Cardiac muscle cell (in vitro differentiated cells and primary cell): Measurements from ENCODE around the gene MOSMO. TPM values are rescaled to one million over a fixed set of nuclear protein-coding genes. Genes with fewer than 3 reads are reported as not detected.
"Not testable (repeated sequence)": the region's sequence is repeated elsewhere in the genome, so short reads cannot be mapped to it uniquely, and the experiment has no call there.

ENCODE experiments used
- DNase-seq, 2 donors: peaks; one replicate each; pipeline versions ENCODE4 v3.0.0 to v3.0.0-alpha.2; 2010 to 2017; ENCODE audit warnings: low read depth in 1 of 2, low spot score in 1 of 2
- H3K27ac ChIP-seq: fragments of 200-600 bp; sonication (generic); 2 replicates; pipeline ENCODE4 v1.5.1; 2016
- H3K27me3 ChIP-seq: fragments of 200-600 bp; sonication (generic); 2 replicates; pipeline ENCODE4 v1.6.0; 2016; ENCODE audit warnings: control low read depth
- H3K36me3 ChIP-seq: fragments of 200-600 bp; sonication (generic); 2 replicates; pipeline ENCODE4 v1.5.1; 2016; ENCODE audit warnings: control low read depth
- H3K4me1 ChIP-seq: fragments of 200-600 bp; sonication (generic); 2 replicates; pipeline ENCODE4 v1.8.1; 2017; ENCODE audit warnings: low read depth, mild to moderate bottlenecking, mixed run types
- H3K4me3 ChIP-seq: fragments of 200-600 bp; sonication (generic); 2 replicates; pipeline ENCODE4 v1.5.1; 2016; ENCODE audit warnings: mild to moderate bottlenecking
- H3K9me3 ChIP-seq: fragments of 200-600 bp; sonication (generic); 2 replicates; pipeline ENCODE4 v1.5.1; 2017; ENCODE audit warnings: low read depth, mild to moderate bottlenecking, control low read depth
- CTCF ChIP-seq: IDR thresholded peaks from 2 replicates; pipeline ENCODE4 v1.5.1; 2012; ENCODE audit warnings: low read depth, mild to moderate bottlenecking, low read length
- polyA plus RNA-seq: library from polyadenylated mRNA; unstranded; fragments of >200 nt; fragmentation: Nextera tagmentation; extraction: Ambion mirVana; gene quantifications from 2 replicates; pipeline ENCODE4 v1.2.1, GENCODE V29; 2016
- total RNA-seq: library from RNA; depleted of rRNA; stranded (reverse); fragments of >200 nt; gene quantifications from 2 replicates; pipeline ENCODE4 v1.2.3, GENCODE V29; 2016

The MOSMO gene
- total and polyA plus RNA-seq, 2 experiments from 2014 or later = 7.0 to 14.7 TPM

GRCh38 chr16:22123146-22123545 lies 115.2 kb downstream of the MOSMO start:
- H3K36me3 ChIP-seq = no peaks in the 10 kb centered on the region
- no peak overlapping the region for H3K4me3 ChIP-seq
- no peak for TF ChIP-seq CTCF
- H3K9me3 ChIP-seq = no peaks in the 10 kb centered on the region
- no peaks in the 10 kb centered on the region for H3K4me1 ChIP-seq
- DNase-seq = no peak
- no peaks in the 10 kb centered on the region for H3K27me3 ChIP-seq
- no peak overlapping the region for H3K27ac ChIP-seq

GRCh38 chr16:22123759-22124490 lies 116.0 kb downstream of the MOSMO start:
- Histone ChIP-seq H3K27ac (no peak overlapping the region), H3K4me1 (no peaks in the 10 kb centered on the region), H3K27me3 (no peaks in the 10 kb centered on the region), H3K9me3 (no peaks in the 10 kb centered on the region), H3K4me3 (no peak overlapping the region), H3K36me3 (no peaks in the 10 kb centered on the region)
- no peak for TF ChIP-seq CTCF
- DNase-seq = no peak

DNA sequence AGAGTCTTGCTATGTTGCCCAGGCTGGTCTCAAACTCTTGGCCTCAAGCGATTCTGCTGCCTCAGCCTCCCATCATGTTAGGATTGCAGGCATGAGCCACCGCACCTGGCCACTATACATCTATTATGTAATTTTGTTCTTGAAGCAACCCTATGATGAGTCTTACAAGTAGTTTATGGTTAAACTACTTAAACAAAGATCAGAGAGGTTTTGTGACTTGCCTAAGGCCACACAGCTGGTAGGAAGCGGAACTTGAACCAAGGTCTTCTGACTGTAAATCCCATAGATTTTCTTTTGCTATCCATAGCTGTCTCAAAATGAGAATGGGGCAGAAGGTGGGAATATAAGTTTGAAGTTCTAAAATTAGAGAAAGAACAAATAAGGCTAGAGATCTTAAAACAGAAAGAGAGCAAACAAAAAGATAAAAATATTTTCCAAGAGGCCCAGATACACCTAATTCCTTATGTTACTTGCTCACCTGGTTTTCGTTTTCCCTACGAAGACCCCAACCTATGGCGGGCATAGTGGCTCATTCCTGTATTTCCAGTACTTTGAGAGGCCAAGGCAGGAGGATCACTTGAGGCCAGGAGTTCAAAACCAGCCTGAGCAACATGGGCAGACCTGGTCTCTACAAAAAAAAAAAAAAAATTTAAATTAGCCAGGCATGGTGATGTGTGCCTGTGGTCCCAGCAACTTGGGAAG lies 116.8 kb downstream of the MOSMO start:
- H3K4me1 ChIP-seq = no peaks in the 10 kb centered on the region
- no peaks in the 10 kb centered on the region for H3K9me3 ChIP-seq
- no peak overlapping the region for H3K4me3 ChIP-seq
- no peaks in the 10 kb centered on the region for H3K27me3 ChIP-seq
- no peak for TF ChIP-seq CTCF
- no peak overlapping the region for H3K27ac ChIP-seq
- no peaks in the 10 kb centered on the region for H3K36me3 ChIP-seq
- no peak for DNase-seq

DNA sequence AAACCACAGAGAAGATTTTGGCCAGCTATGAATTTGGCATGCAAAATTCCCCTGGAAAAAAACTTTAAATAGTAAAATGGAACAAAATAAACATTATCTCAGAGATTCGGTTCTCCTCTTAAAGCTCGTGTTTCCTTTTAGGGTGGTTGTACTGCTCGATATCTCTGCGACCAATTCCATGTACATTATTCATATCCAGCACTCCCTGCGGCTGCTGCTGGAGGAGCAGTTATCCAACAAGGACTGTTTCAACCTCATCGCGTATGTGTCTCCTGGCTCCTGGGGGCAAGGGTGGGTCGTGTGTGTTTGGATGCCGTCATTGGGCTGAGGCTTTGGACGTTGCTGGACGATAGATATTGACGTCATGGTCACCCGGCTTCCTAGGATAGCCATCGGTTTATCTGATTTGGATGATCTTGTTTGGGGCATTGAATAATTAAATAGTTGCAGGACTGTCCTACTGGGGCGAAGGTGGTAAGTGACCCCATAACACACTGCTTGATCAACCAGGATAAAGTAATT lies 118.2 kb downstream of the MOSMO start:
- peak in 1 of 2 donors; percentile 44 for DNase-seq
- Histone ChIP-seq H3K9me3 (no peaks in the 10 kb centered on the region), H3K4me1 (no peaks in the 10 kb centered on the region), H3K27me3 (no peaks in the 10 kb centered on the region), H3K27ac (no peak overlapping the region), H3K4me3 (no peak overlapping the region), H3K36me3 (no peaks in the 10 kb centered on the region)
- TF ChIP-seq CTCF = no peak

GRCh38 chr16:22128537-22128936 lies 120.6 kb downstream of the MOSMO start:
- DNase-seq, H3K4me3 ChIP-seq, H3K27ac ChIP-seq, H3K9me3 ChIP-seq, H3K36me3 ChIP-seq, H3K27me3 ChIP-seq, H3K4me1 ChIP-seq: not testable (repeated sequence)

GRCh38 chr16:22130528-22130927 lies 122.6 kb downstream of the MOSMO start:
- no peak for TF ChIP-seq CTCF
- DNase-seq = no peak
- Histone ChIP-seq H3K4me3 (no peak overlapping the region), H3K9me3 (no peaks in the 10 kb centered on the region), H3K4me1 (no peaks in the 10 kb centered on the region), H3K27me3 (no peaks in the 10 kb centered on the region), H3K27ac (no peak overlapping the region), H3K36me3 (no peaks in the 10 kb centered on the region)
